CD4-positive, CD25-positive, alpha-beta regulatory T cell (primary cell): ENCODE measurements around the gene CRMP1. TPM values are rescaled to one million over a fixed set of nuclear protein-coding genes. Genes with fewer than 3 reads are reported as not detected.
"Not testable (repeated sequence)": the region's sequence is repeated elsewhere in the genome, so short reads cannot be mapped to it uniquely, and the experiment has no call there.

ENCODE experiments used
- ATAC-seq, 2 donors: fragments of 150-1000 bp; cut with Tn5 transposase; one replicate each; pipeline ENCODE4 v1.10.0; 2021; ENCODE audit warnings: low read depth in 2 of 2, moderate number of reproducible peaks in 2 of 2, moderate library complexity in 1 of 2
- DNase-seq, 3 donors: peaks; one replicate each; pipeline versions ENCODE4 v3.0.0 to v3.0.0-alpha.2; 2012 to 2022; ENCODE audit warnings: mixed read lengths in 1 of 3
- H3K27ac ChIP-seq: one replicate; pipeline ENCODE4 v1.7.0; 2013; ENCODE audit warnings: mild to moderate bottlenecking, low read length; ENCODE audit not compliant: insufficient read depth, poor library complexity, severe bottlenecking
- H3K27me3 ChIP-seq: one replicate; pipeline ENCODE4 v1.7.0; 2013; ENCODE audit warnings: low read length; ENCODE audit not compliant: control insufficient read depth, insufficient read depth
- H3K36me3 ChIP-seq: one replicate; pipeline ENCODE4 v1.7.0; 2013; ENCODE audit warnings: mild to moderate bottlenecking, low read length, moderate library complexity; ENCODE audit not compliant: control insufficient read depth, insufficient read depth
- H3K4me1 ChIP-seq: 2 replicates; pipeline ENCODE4 v1.7.0; 2013; ENCODE audit warnings: mild to moderate bottlenecking, low read length; ENCODE audit not compliant: insufficient read depth, control insufficient read depth, poor library complexity, severe bottlenecking
- H3K4me3 ChIP-seq: one replicate; pipeline ENCODE4 v1.7.0; 2013; ENCODE audit warnings: low read depth, mild to moderate bottlenecking, low read length, moderate library complexity
- H3K9me3 ChIP-seq, 2 experiments: 1 replicate in 1 of 2; 2 replicates in 1 of 2; pipeline ENCODE4 v1.7.0; 2013; ENCODE audit warnings: low read length in 2 of 2, mild to moderate bottlenecking in 1 of 2, moderate library complexity in 1 of 2; ENCODE audit not compliant: control insufficient read depth in 2 of 2
- H3K27ac Mint-ChIP-seq, 3 donors: one replicate each; pipeline ENCODE4 v1.8.0; 2020 to 2022; ENCODE audit warnings: mild to moderate bottlenecking in 3 of 3, mixed read lengths in 3 of 3, moderate library complexity in 2 of 3
- H3K27me3 Mint-ChIP-seq: one replicate; pipeline ENCODE4 v1.8.0; 2022; ENCODE audit warnings: mild to moderate bottlenecking, mixed read lengths
- H3K36me3 Mint-ChIP-seq: one replicate; pipeline ENCODE4 v1.8.0; 2020; ENCODE audit warnings: mixed read lengths
- H3K4me1 Mint-ChIP-seq, 4 donors: one replicate each; pipeline ENCODE4 v1.8.0; 2020 to 2022; ENCODE audit warnings: mixed read lengths in 4 of 4, mild to moderate bottlenecking in 1 of 4
- H3K4me3 Mint-ChIP-seq, 4 donors: one replicate each; pipeline ENCODE4 v1.8.0; 2020 to 2022; ENCODE audit warnings: mild to moderate bottlenecking in 4 of 4, mixed read lengths in 4 of 4, moderate library complexity in 3 of 4
- H3K9me3 Mint-ChIP-seq, 7 donors: one replicate each; pipeline ENCODE4 v1.8.0; 2020 to 2022; ENCODE audit warnings: mixed read lengths in 7 of 7, mild to moderate bottlenecking in 3 of 7, moderate library complexity in 2 of 7
- polyA plus RNA-seq, 4 donors: library from polyadenylated mRNA; unstranded; fragments of 300-500 nt; fragmentation: Illumina TruSeq; gene quantifications; one replicate each; pipeline ENCODE4 v1.2.3, GENCODE V29; 2021
- total RNA-seq: library from RNA; stranded (reverse); gene quantifications from one replicate; pipeline ENCODE4 v1.2.3, GENCODE V29; 2022

Gene CRMP1
- total and polyA plus RNA-seq, 5 donors from 2014 or later = not detected

GRCh38 chr4:5843573-5844530 lies 49.0 kb downstream of the CRMP1 start:
- DNase-seq = no peak
- Histone ChIP-seq H3K4me1 (no peaks in the 10 kb centered on the region), H3K4me3 (no peak overlapping the region), H3K9me3 (no peaks in the 10 kb centered on the region), H3K27me3 (no peaks in the 10 kb centered on the region), H3K27ac (no peak overlapping the region), H3K36me3 (no peaks in the 10 kb centered on the region)
- Mint-ChIP-seq H3K9me3 (peaks cover 0 to 2% (median 0%) of the 10 kb centered on the region in 7 donors), H3K27me3 (peaks cover 8% of the 10 kb centered on the region), H3K27ac (no peak overlapping the region), H3K4me1 (no peaks in the 10 kb centered on the region), H3K4me3 (no peak overlapping the region), H3K36me3 (no peaks in the 10 kb centered on the region)
- ATAC-seq = no peak

DNA sequence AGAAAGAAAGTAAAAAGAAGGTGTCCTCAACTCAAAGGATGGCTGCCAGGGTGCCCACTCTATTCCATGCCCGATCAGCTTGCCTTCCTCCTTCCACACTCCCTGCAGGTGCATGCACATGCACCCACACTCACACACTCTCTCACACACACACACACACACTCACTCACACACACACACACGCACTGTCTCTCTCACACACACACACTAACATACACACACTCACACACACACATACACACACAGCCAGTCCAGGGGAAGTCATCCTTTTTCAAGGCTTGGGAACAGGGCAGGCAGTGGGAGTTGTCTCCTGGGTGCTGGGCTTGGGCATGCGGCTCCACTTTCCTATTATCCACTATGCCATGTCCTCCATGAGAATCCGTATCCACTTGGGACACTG lies 50.4 kb downstream of the CRMP1 start:
- H3K9me3 ChIP-seq = no peaks in the 10 kb centered on the region
- DNase-seq = no peak
- ATAC-seq = no peak
- no peaks in the 10 kb centered on the region for H3K36me3 ChIP-seq
- H3K4me1 Mint-ChIP-seq = no peaks in the 10 kb centered on the region
- no peak overlapping the region for H3K4me3 Mint-ChIP-seq
- no peaks in the 10 kb centered on the region for H3K36me3 Mint-ChIP-seq
- peaks cover 0 to 2% (median 0%) of the 10 kb centered on the region in 7 donors for H3K9me3 Mint-ChIP-seq
- peaks cover 8% of the 10 kb centered on the region for H3K27me3 Mint-ChIP-seq
- H3K27me3 ChIP-seq = no peaks in the 10 kb centered on the region
- no peak overlapping the region for H3K4me3 ChIP-seq
- H3K27ac Mint-ChIP-seq = no peak overlapping the region
- H3K27ac ChIP-seq = no peak overlapping the region
- H3K4me1 ChIP-seq = no peaks in the 10 kb centered on the region

- no peaks in the 10 kb centered on the region for H3K27me3 Mint-ChIP-seq
- H3K4me3 ChIP-seq = no peak overlapping the region
- H3K9me3 Mint-ChIP-seq = peaks cover 0 to 2% (median 0%) of the 10 kb centered on the region in 7 donors
- DNase-seq (no peak), ATAC-seq (no peak)
- no peak overlapping the region for H3K27ac Mint-ChIP-seq
- H3K27ac ChIP-seq = no peak overlapping the region
- H3K9me3 ChIP-seq = no peaks in the 10 kb centered on the region
- H3K4me1 ChIP-seq = no peaks in the 10 kb centered on the region
- no peaks in the 10 kb centered on the region for H3K4me1 Mint-ChIP-seq
- H3K4me3 Mint-ChIP-seq = no peak overlapping the region
- no peaks in the 10 kb centered on the region for H3K36me3 Mint-ChIP-seq
- no peaks in the 10 kb centered on the region for H3K27me3 ChIP-seq
- no peaks in the 10 kb centered on the region for H3K36me3 ChIP-seq
These were observed 52.9 kb downstream of the CRMP1 start for GRCh38 chr4:5839751-5840674.

GRCh38 chr4:5839332-5839731 lies 53.6 kb downstream of the CRMP1 start:
- Histone ChIP-seq H3K27me3 (no peaks in the 10 kb centered on the region), H3K4me3 (no peak overlapping the region), H3K4me1 (no peaks in the 10 kb centered on the region), H3K9me3 (no peaks in the 10 kb centered on the region), H3K36me3 (no peaks in the 10 kb centered on the region), H3K27ac (no peak overlapping the region)
- DNase-seq (no peak), ATAC-seq (no peak)
- no peaks in the 10 kb centered on the region for H3K4me1 Mint-ChIP-seq
- H3K36me3 Mint-ChIP-seq = no peaks in the 10 kb centered on the region
- no peak overlapping the region for H3K27ac Mint-ChIP-seq
- H3K27me3 Mint-ChIP-seq = no peaks in the 10 kb centered on the region
- peaks cover 0 to 2% (median 0%) of the 10 kb centered on the region in 7 donors for H3K9me3 Mint-ChIP-seq
- no peak overlapping the region for H3K4me3 Mint-ChIP-seq

- H3K27me3 ChIP-seq, H3K4me1 Mint-ChIP-seq, H3K27ac Mint-ChIP-seq, H3K27ac ChIP-seq, H3K27me3 Mint-ChIP-seq, H3K36me3 Mint-ChIP-seq, H3K4me3 ChIP-seq, H3K9me3 Mint-ChIP-seq, H3K4me3 Mint-ChIP-seq, H3K9me3 ChIP-seq, DNase-seq, H3K4me1 ChIP-seq, H3K36me3 ChIP-seq, ATAC-seq: not testable (repeated sequence)
These were observed 55.4 kb downstream of the CRMP1 start for GRCh38 chr4:5837483-5837882.

GRCh38 chr4:5836943-5837342 lies 55.9 kb downstream of the CRMP1 start:
- Histone ChIP-seq H3K36me3 (no peaks in the 10 kb centered on the region), H3K4me1 (no peaks in the 10 kb centered on the region), H3K27ac (no peak overlapping the region), H3K9me3 (no peaks in the 10 kb centered on the region), H3K27me3 (no peaks in the 10 kb centered on the region), H3K4me3 (no peak overlapping the region)
- ATAC-seq (no peak), DNase-seq (no peak)
- Mint-ChIP-seq H3K27ac (no peak overlapping the region), H3K27me3 (no peaks in the 10 kb centered on the region), H3K4me3 (no peak overlapping the region), H3K9me3 (peaks cover 0 to 2% (median 0%) of the 10 kb centered on the region in 7 donors), H3K36me3 (no peaks in the 10 kb centered on the region), H3K4me1 (no peaks in the 10 kb centered on the region)

- Mint-ChIP-seq H3K4me1 (peaks cover 2 to 16% (median 9%) of the 10 kb centered on the region in 4 donors), H3K27me3 (peaks cover 5% of the 10 kb centered on the region), H3K36me3 (no peaks in the 10 kb centered on the region), H3K9me3 (no peaks in the 10 kb centered on the region), H3K4me3 (no peak overlapping the region), H3K27ac (no peak overlapping the region)
- Histone ChIP-seq H3K36me3 (no peaks in the 10 kb centered on the region), H3K27me3 (no peaks in the 10 kb centered on the region), H3K27ac (no peak overlapping the region), H3K4me3 (no peak overlapping the region), H3K9me3 (no peaks in the 10 kb centered on the region), H3K4me1 (peaks cover 6% of the 10 kb centered on the region)
- DNase-seq (no peak), ATAC-seq (no peak)
These were observed 64.9 kb downstream of the CRMP1 start for GRCh38 chr4:5828005-5828391.
